M059J (cell line): ENCODE measurements around the gene ZNF408. TPM values are rescaled to one million over a fixed set of nuclear protein-coding genes. Genes with fewer than 3 reads are reported as not detected.
"Not testable (repeated sequence)": the region's sequence is repeated elsewhere in the genome, so short reads cannot be mapped to it uniquely, and the experiment has no call there.

ENCODE experiments used
- DNase-seq: peaks from one replicate; pipeline ENCODE4 v3.0.0-alpha.2; 2012; ENCODE audit warnings: low read depth
- total RNA-seq: library from RNA; depleted of rRNA; stranded (reverse); fragments of >200 nt; shearing (Covaris generic); gene quantifications from 2 replicates; pipeline ENCODE4 v1.2.3, GENCODE V29; 2014; rRNA removed

ZNF408 gene
- total RNA-seq = 7.2 and 14.6 TPM in 2 replicates

- peak; percentile 99 for DNase-seq
Observed at GRCh38 chr11:46700241-46701077, at the start of gene ZNF408, which contains the start of gene ARHGAP1. ZNF408 (plus strand) TSS chr11:46701031; CDS start chr11:46701048, 17 bp downstream. ARHGAP1 (minus strand) TSS chr11:46700619; CDS start chr11:46696107, 4,512 bp downstream.

DNA sequence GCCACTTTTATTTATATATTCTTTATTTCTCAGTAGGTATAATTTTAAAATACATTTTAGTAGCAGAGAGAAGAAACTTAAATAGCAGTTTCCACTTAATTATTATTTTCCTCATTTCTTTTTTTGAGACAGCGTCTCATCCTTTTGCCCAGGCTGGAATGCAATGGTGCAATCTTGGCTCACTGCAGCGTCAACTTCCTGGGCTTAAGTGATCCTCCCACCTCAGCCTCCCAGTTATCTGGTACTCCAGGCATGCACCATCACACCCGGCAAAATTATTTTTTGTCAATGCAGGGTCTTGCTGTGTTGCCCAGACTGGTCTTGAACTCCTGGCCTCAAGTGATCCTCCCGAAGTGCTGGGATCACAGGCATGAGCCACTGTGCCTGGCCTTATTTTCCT, 45.2 kb upstream of the ZNF408 start:
- DNase-seq = no peak

- DNase-seq = no peak
Observed at GRCh38 chr11:46657186-46657585, 43.6 kb upstream of the ZNF408 start.

DNA sequence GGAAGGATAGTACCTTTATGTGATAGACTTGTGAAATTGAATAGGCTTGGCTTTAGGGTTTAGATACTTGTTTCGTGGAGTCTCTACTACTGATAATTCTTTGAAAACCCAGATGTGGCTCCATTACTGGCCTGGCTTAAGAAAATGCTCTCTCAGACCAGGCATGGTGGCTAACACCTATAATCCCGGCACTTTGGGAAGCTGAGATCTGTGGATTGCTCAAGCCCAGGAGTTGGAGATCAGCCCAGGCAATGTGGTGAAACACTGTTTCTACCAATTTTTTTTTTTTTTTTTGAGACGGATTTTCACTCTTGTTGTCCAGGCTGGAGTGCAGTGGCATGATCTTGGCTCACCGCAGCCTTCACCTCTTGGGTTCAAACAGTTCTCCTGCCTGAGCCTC, 42.6 kb upstream of the ZNF408 start:
- DNase-seq = peak; percentile 35

DNA sequence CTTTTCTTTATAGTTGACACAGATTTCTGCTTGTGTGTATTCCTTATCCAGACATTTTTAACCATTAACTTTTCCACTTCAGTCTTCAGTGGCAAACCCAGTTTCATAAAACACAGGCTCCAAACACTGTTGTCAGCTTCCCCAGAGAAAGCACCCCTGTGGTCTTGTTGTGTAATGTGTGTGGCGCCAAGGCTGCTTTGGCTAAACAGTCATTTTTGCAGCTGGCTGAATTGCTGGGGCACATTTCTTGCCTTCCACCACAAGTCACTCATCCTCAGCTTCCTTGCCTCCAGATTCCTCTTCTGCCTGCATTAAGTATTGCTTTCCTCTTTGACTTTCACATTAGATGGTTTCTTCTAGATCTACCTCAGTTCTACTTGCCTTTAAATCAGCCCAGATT, 40.9 kb upstream of the ZNF408 start:
- DNase-seq = no peak

- DNase-seq = no peak
Observed at GRCh38 chr11:46661836-46662235, 39.0 kb upstream of the ZNF408 start.

GRCh38 chr11:46662366-46662765, 38.5 kb upstream of the ZNF408 start:
- no peak for DNase-seq

- no peak for DNase-seq
Observed at GRCh38 chr11:46663277-46663940, 37.4 kb upstream of the ZNF408 start.

DNA sequence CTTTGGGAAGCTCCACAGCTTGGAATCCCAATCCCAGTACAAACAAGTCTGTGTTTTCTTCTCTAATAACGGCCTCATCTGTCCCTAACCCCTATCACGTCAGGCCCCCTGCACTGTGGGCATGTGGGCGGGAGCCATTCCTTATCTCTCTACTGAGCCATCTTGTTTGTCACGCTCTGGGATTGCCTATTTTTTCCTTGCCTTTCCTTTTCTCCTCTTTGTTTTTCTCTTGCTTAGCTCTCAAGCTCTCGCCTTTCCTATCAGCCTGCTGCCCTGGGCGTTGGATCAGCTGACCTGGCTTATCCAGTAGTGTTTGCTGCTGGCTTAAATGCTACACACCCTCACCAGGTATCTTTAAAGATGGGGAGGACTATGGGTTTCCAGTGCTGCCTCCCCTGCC, 36.2 kb upstream of the ZNF408 start:
- DNase-seq = no peak

DNA sequence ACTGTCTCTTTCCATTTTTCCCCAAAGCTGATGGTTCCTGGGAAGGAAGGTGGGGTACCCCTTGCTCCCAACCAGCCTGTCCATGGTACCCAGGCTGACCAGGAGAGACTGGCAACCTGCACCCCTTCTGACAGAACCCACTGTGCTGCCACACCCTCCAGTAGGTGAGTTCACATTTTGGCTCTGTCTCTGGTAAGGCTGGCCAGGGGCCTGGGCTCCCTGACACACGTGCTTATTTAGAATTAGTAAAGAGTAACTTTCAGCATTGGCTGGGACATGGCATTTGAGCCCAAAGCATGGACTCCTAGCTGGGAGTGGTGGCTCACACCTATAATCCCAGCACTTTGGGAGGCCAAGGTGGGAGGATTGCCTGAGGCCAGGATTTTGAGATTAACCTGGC, 35.5 kb upstream of the ZNF408 start:
- DNase-seq = no peak

DNA sequence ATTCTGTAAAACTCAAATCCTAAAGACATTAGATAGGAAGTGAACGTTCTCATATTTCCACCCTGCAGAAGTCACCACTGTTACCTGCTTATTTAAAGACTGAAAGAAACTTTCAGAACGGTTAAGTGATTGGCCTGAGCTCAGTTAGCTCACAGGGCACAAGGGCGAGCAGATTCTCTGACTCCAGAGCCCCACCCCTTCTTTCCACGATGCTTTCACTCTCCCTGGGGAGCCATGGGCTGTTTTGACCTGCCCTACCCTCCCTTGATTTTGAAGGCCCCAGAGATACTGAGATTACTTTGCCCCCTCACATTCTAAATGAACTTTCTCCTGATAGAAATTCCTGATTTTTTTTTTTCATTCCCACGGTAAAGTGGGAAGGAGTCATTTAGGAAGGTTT, 34.3 kb upstream of the ZNF408 start:
- DNase-seq = no peak

- DNase-seq = no peak
Observed at GRCh38 chr11:46667043-46667481, 33.8 kb upstream of the ZNF408 start.

DNA sequence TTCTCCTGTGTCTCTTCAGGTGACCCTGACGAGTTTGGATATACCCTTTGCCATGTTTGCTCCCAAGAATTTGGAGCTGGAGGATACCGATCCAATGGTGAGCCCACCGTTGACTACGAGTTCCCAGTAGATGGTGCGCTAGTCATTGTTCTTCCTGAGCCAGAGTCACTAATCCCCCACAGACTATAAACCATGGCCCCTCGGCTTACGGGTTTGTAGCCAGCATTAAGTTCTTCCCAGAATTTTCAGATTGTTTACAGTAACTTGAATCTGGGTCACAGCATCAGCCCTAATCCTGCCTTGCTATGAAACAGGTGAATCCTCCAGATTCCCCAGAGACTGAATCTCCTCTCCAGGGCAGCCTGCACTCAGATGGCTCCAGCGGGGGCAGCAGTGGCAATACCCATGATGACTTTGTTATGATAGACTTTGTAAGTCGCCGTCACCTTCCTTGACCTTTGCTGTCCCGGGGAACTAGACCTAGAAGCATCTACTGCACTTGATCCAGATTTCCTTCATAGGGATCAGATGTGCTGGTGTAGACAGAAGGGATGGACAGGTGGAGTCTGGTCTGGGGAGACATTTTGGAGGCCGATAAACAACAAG, 32.2 kb upstream of the ZNF408 start:
- DNase-seq = no peak

DNA sequence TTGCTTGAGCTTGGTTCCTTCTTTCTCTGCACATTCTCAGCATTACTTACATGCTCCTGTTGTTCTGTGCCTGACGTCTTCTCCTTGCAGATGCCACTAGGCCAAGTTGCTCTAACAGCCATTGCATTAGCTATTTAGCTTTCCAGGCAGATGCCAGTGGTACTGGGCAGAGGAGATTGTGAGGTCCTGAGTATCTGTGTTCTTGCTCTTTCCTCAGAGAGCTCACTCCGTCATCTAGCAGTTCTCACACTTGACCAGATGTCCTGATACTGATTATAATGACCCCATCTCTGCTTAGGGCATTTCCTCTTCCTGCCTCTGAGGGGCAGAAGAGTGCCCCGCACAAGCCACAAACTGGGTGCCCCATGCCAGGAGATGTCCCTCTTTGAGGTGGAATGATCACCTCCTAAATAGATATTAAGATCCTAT, 31.1 kb upstream of the ZNF408 start:
- DNase-seq = no peak

GRCh38 chr11:46670521-46670920, 30.3 kb upstream of the ZNF408 start:
- not testable (repeated sequence) for DNase-seq

DNA sequence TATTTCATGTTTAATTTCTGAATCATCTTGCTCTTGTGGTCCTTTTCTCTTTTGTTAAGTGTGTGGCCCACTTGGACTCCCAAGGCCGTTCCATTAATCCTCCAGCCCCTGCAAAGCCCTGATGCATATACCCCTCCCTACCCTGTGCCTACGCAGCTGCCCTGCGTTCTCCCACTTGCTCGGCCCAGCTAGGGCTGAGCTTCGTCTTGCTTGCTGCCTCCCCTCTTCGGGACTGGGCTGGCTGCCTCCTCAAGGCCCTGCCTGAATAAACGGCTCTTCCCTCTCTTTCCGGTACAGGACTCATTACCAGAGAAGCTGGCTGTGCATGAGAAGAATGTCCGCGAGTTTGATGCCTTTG, 28.9 kb upstream of the ZNF408 start:
- no peak for DNase-seq

DNA sequence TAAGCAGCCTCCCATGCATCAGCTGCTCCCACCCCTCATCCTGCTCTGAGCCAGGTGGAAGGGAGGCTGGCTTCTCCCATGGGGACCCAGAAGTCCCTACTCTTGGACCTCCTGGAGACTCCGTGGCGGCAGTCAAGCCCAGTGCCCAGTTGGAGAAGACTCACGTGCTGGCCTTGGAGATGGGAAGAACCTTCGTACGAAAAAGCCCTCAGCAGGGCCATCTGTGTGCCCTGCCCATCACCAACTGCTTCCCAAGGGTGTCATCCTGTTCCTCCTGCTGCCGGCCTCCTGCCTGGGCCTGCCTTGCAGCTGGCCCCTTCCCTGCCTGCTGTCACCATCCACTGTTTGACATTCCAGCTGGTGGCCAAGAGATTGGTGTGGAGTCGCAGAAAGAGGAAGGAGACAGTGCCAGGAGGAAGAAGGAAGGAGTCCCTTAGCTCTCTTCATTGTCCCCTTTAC, 28.4 kb upstream of the ZNF408 start:
- no peak for DNase-seq

DNA sequence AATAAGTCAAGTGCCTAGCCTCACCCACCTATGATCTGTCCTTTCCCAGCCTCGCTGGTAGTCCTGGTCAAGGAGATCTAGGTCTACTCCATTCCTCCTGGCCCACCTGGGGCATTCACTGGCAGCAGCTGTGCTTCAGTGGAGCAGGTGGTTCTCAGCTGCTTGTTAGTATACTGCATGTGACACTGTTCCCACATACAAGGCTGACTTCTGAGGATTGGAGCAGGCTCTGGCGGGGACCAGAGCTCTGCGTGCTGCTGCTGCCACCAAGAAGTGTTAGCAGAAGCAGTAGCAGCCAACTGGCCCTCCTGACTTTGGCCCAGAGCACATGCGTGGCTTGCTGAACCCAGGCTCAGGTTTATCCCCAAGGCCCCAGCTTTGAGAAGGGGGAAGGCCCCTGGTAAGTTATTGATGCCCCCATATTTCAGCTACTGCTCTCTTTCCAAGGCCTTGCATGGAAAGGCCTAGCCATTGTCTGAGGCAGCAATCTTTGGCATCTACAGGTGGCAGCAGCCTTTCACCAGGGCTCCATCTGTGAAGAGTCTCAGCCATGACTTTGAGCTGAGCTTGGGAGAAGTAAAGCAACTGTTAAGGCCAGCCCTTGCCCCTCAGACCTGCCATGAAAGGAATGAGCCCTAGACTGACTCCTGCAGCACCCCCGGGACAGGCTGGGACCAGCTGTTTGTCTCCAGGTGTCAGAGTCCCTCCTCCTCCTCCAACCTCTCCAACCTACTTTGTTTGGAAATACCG, 26.9 kb upstream of the ZNF408 start:
- DNase-seq = no peak

DNA sequence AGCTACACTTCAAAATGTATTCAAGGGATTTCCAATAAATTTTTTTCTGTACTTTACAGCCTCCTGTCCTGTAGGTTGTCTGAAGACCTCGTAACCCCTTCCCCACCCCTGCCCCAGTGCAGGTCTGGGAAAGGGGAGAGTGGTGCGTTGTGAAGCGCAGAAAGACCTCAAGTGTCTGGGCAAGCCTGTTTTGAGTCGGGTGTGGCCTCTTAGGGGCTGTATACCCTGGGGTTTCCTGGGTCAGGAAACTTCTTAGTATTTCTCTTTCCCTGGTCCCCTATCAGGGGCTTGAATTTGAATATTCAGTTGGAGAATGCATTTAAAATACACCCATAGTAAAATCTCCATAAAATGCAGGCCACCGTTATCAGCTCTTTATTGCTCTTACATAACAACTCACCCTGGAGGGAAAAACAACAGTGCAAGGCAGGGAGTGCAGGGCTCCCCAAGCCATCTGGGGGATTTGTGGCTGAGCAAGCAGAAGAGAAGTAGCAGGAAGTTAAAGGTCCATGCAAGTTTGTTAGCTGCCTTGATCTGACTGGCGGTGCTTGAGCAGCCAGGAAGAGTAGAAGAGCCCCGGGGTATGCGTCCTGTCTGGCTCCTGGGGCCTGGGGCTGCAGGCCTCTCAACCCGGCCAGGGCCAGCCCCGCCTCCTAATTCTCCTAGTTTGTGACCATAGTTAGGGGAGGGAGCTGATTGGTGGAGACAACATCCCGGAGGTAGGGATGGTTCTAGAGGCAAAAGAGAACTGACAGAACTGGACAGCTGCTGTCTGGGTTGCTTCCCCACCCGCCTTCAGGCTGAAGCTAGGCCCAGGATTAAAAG, 26.2 kb upstream of the ZNF408 start:
- peak; percentile 32 for DNase-seq

- peak; percentile 81 for DNase-seq
Observed at GRCh38 chr11:46675288-46675851, 25.5 kb upstream of the ZNF408 start.

DNA sequence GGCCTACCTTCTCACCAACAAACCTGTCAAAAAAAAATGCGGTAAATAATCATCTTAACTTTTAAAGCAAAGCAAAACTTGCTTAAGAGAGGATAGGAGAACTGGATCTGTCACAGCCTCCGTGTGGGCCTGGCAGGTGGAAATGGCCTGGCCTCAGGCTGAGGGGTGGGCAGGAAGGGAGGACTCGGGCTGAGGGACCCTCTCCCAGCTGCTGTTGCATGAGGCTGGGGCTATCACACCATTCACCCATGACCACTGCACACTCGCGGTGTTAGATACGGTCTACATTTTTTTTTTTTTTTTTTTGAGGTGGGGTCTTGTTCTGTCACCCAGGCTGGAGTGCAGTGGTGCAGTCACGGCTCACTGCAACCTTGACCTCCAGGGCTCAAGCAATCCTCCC, 24.9 kb upstream of the ZNF408 start:
- no peak for DNase-seq
